Ovary (tissue), 3 donors: ENCODE data around the gene PDLIM7.

Experiments
- CTCF ChIP-seq, 3 donors: fragments of 450-650 bp in 2 of 3; fragments of 200-600 bp in 1 of 3; IDR thresholded peaks; one replicate each; pipeline versions ENCODE4 v1.5.1 to v1.8.0; 2016 to 2022; ENCODE audit warnings: antibody characterized with exemption in 3 of 3, mild to moderate bottlenecking in 1 of 3
- EP300 ChIP-seq: sonication (generic); formaldehyde crosslinking; IDR thresholded peaks from one replicate; pipeline ENCODE4 v1.6.1; 2017; ENCODE audit warnings: antibody characterized with exemption
- donor health status: DM: no; HTN: no; CAD: no.

DNA sequence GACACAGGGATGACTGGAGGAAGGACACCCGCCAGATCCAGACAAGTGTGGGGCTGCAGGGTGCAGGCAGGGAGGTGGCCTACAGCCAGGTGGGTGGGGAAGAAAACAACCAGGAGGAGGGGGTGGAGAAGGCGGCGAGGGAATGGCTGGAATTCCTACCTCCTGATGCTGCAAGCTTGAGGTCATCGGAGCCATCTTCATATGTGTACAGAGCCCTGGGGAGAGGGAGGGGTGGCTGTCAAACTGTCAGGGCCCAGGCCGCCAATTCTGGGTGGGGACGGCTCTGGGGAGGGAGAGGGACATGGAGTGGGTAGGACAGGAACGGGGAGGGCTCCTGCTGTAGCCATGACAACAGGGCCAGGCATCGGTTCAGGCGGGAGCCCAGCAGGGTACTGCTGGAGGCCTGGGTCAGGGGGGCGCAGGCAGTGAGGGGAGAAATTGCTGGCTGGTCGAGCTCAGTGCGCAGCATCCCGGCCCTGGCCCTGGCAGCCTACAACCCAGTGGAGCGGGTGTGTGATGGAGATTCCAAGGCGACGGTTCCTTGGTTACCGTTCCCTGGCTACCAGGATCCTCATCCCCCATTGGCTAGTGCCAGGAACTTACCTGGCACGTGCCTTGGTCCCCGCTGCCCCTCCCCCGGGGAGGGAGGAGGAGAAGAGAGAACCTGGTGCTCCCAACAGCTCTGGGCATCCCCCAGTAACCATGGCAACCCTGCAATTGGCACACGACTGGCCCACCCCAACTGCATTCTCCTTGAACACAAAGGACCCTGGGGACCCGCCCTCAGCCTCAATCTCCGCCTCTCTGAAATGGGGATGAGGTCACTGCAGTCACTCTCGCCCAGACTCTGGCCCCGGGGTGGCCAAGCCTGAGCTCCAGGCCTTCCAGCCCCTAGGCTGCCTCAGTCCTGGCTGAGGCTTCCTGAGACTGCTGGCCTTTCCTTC lies 28.4 kb downstream of the PDLIM7 start:
- TF ChIP-seq EP300 (no peak), CTCF (IDR thresholded peaks at IDR 0.05) (no peak)
